ENCODE results near the gene SUGCT. TPM values are rescaled to one million over a fixed set of nuclear protein-coding genes. Genes with fewer than 3 reads are reported as not detected.

The SUGCT gene
- total and polyA plus RNA-seq, 2 of the 13 experiments (the other 11 are each of a cell fraction or from before 2014, with no cell fraction given) = 10.1 to 22.2 TPM

DNA sequence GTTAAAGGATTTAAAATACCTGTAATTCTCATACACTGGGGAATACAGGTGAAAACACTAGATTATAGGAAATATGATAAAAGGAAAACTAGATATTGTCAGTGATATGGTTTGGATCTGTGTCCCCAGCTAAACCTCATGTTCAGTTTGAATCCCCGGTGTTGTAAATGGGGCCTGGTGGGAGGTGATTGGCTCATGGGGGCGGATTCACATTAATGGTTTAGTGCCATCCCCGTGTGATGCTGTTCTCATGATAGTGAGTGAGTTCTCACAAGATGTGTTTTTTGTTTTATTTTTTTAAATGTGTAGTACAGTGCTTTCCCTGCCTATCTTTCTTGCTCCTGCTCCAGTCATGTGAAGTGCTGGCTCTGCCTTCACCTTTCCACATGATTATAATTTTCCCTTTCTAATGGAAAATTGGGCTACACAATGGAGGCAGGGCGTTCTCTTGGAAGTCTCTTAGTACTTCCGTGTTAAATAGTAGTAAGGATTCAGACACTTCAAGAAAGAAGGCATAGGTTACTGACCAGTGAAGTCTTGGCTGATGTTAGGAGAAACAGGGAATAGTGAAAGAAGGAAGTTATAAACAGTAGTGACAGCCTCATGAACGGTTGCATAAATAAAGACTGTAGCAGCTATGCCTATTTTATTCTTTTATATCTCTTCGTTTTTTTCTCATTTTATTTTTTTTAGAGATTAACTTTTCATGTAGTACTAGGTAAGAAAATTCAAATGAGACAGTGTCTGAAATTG, 386.4 kb downstream of the SUGCT start (continued):
- TF ChIP-seq FOXJ3 (CRISPR knock-in tag; IDR thresholded peaks at IDR 0.05; ENCODE audit: borderline replicate concordance) (no peak), EED (CRISPR knock-in tag; IDR thresholded peaks at IDR 0.05) (no peak), MZF1 (CRISPR knock-in tag; IDR thresholded peaks at IDR 0.05; ENCODE audit: borderline replicate concordance) (no peak), ZNF670 (CRISPR knock-in tag; IDR thresholded peaks at IDR 0.05; ENCODE audit: borderline replicate concordance) (no peak)
- TF ChIP-seq, protein P1, sequence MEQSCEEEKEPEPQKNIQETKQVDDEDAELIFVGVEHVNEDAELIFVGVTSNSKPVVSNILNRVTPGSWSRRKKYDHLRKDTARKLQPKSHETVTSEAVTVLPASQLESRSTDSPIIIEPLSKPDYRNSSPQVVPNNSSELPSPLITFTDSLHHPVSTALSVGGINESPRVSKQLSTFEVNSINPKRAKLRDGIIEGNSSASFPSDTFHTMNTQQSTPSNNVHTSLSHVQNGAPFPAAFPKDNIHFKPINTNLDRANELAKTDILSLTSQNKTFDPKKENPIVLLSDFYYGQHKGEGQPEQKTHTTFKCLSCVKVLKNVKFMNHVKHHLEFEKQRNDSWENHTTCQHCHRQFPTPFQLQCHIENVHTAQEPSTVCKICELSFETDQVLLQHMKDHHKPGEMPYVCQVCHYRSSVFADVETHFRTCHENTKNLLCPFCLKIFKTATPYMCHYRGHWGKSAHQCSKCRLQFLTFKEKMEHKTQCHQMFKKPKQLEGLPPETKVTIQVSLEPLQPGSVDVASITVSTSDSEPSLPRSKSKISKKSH (CRISPR knock-in tag; IDR thresholded peaks at IDR 0.05; ENCODE audit: borderline replicate concordance) = no peak

GRCh38 chr7:40525764-40526163, 391.0 kb downstream of the SUGCT start:
- no peaks in the 10 kb centered on the region for H3K9me3 ChIP-seq (ENCODE audit: low read length)
- H2AFZ ChIP-seq (ENCODE audit: low read length) = no peak overlapping the region
- WGBS (ENCODE audit: low lambda C conversion rate) = 100% methylated on average over 3 of the region's 3 CpGs
- no peak overlapping the region for H3K4me3 ChIP-seq (replicated peaks in 1 of 3; ENCODE audit: insufficient read depth in 1 of 3, low read depth in 2 of 3, low read length in 3 of 3)
- H3K27ac ChIP-seq (ENCODE audit: extremely low read length, insufficient read depth, low read length) = no peak overlapping the region
- BruUV-seq (replicated peaks) = no TSS peak
- DNase-seq (ENCODE audit: low spot score) = no peak
- in situ Hi-C loops (cut with HindIII; ENCODE audit: extremely low pct_ligation_motif_present, low pct_unique_long_range_greater_than_20kb) (no loop called here), intact Hi-C loops (cut with micrococcal nuclease; ENCODE audit: unreplicated experiment) (no loop called here)
- ATAC-seq = no peak
- H3K4me1 ChIP-seq (ENCODE audit: insufficient read depth, low read length) = no peaks in the 10 kb centered on the region
- no peaks in the 10 kb centered on the region for H3K36me3 ChIP-seq (replicated peaks in 1 of 2; ENCODE audit: control insufficient read depth in 1 of 2, insufficient read depth in 2 of 2, low read length in 2 of 2)
- no peak for TF ChIP-seq HOXA5 (CRISPR knock-in tag; IDR thresholded peaks at IDR 0.05)
- TF ChIP-seq ZNF451 (CRISPR knock-in tag; IDR thresholded peaks at IDR 0.05) = no peak
- no peak for TF ChIP-seq NCOA2 (CRISPR knock-in tag; IDR thresholded peaks at IDR 0.05)
- H3K79me2 ChIP-seq (ENCODE audit: insufficient read depth, low read length) = no peaks in the 10 kb centered on the region
- no peaks in the 10 kb centered on the region for H4K20me1 ChIP-seq (ENCODE audit: insufficient read depth, low read length)
- ChIA-PET CTCF (ENCODE audit: low intra/inter-chr PET ratio, low total read pairs) (no interaction called here), POLR2A (no interaction called here)
- H3K4me2 ChIP-seq (ENCODE audit: low read depth, low read length) = no peak overlapping the region
- no peak for FAIRE-seq
- no peaks in the 10 kb centered on the region for H3K27me3 ChIP-seq (ENCODE audit: control insufficient read depth in 1 of 2, insufficient read depth in 2 of 2, low read length in 2 of 2)
- no peak overlapping the region for H3K9ac ChIP-seq (ENCODE audit: insufficient read depth, low read depth, low read length)
